Fibroblast of skin of left quadriceps (primary cell): ENCODE results near the gene MRPL48.
"Not testable (repeated sequence)": the region's sequence is repeated elsewhere in the genome, so short reads cannot be mapped to it uniquely, and the experiment has no call there.

Experiments
- DNase-seq, 2 experiments: peaks; one replicate each; pipeline ENCODE4 v3.0.0-alpha.2; 2013; ENCODE audit warnings: low read depth in 2 of 2

The MRPL48 gene

GRCh38 chr11:73838443-73839122, 50.9 kb downstream of the MRPL48 start:
- peak; percentile 4 to 8 for DNase-seq

DNA sequence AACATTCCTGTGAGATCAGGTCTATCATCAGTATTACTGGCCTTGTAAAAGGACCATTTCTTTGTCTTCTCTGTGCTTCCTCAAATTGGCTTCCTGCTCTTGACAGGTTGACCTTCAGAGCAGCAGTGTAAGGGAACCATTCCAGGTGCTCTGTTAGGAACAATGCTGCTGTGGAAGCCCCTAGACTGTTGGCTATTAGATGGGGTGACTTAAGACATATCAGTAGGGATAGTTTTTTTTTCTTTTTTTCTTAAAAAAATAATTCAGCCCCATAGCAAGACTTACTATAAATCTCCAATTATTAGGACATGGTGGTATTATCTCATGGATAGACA, 51.4 kb downstream of the MRPL48 start:
- no peak for DNase-seq

DNA sequence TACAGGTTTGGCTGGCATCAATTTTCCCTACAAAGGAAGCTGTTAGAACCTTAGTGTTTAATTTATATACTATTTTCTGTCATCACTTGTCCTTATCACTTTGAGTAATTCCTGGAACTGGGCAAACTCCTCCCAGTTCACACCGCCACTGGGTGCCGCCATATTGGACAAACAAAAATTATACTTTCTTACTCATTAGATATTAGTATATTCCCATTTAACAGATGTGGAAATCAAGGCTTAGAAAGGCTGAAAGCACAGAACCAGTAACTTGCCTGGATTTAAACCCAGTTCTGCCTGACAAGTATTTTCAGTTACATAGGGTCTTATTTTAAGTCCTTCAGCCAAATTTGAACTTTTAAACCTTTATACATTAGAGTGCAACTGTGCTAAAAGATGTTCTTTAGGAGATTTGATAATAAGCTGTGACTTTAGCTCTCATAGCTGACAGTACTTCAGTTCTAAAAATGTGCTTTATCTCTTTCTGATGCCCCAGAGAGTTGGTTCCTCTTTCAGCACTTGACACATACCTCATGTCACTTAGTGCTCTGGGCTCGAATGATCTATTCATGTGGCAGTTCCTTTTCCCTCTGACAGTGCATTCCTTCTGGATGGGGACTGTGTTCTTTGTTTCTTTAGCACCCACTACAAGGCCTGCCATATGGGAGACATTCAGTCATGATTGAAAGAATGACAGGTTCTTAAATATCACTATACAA, 63.5 kb downstream of the MRPL48 start:
- no peak for DNase-seq

GRCh38 chr11:73852049-73852448, 64.4 kb downstream of the MRPL48 start:
- DNase-seq = no peak

GRCh38 chr11:73854680-73855079, 67.0 kb downstream of the MRPL48 start:
- DNase-seq = no peak

DNA sequence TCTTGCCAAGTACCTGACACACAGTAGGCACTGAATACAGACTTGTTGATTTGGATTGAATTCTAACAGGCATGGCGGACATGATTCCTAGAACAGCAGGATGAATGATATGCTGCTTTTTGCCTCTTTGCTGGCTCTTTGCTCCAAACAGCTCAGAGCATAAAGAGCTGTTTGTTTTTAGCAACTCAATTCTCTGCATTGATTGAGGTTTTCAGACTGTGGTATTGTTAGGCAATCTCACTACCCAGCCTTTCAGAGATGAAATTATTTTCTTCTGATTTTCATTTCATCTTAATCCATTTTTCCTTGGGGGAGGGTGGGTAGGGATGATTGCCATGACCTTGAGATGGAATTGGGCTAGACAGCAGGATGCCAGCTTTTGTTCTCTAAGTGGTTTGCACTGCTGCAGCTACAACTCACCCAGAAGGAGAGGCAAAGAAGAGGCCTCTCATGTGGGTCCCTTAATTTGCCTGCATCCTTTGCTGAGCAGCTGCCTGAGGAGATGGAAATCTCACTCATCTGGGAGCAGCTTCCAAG, 68.4 kb downstream of the MRPL48 start:
- no peak for DNase-seq

- no peak for DNase-seq
Observed at GRCh38 chr11:73859671-73860070, 72.0 kb downstream of the MRPL48 start.

GRCh38 chr11:73860202-73860601, 72.5 kb downstream of the MRPL48 start:
- no peak for DNase-seq

- no peak for DNase-seq
Observed at GRCh38 chr11:73862986-73863385, 75.3 kb downstream of the MRPL48 start.

GRCh38 chr11:73866095-73866579, 78.5 kb downstream of the MRPL48 start:
- DNase-seq = peak in 1 of 2 experiments; percentile 29

- peak; percentile 45 to 55 for DNase-seq
Observed at GRCh38 chr11:73866586-73866996, 78.9 kb downstream of the MRPL48 start.

GRCh38 chr11:73869332-73869949, 81.8 kb downstream of the MRPL48 start:
- DNase-seq = no peak

- DNase-seq = no peak
Observed at GRCh38 chr11:73870261-73870660, 82.6 kb downstream of the MRPL48 start.

DNA sequence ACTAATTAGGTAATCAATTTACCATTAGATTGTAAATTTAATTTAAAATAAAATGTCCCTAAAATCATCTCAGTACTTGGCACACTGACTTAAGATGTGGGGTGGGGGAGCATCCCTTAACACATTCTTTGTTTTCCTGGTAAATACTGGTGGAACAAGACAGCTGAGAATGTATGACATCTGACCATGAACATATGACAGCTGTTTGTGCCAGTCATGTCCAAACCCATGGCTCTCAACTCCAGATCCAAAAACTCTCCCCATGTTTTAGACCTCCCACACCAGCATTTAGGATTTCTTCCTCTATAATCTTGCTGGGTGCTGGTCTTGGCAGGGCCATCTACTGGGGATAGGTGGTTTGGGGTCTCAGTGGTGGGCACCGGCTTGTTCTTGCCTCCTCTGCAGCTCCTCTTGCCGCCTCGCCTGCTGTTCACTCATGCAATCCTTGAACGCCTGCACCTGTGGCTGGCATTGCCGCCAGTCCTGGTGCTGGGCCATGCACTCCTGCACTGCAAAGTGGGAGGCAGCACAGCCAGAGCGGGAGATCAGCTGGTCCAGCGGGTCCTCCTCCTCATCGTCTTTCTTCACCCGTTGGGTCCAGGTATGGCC, 85.2 kb downstream of the MRPL48 start:
- DNase-seq = no peak

- no peak for DNase-seq
Observed at GRCh38 chr11:73875380-73875779, 87.7 kb downstream of the MRPL48 start.

GRCh38 chr11:73875840-73876239, 88.2 kb downstream of the MRPL48 start:
- DNase-seq = no peak

DNA sequence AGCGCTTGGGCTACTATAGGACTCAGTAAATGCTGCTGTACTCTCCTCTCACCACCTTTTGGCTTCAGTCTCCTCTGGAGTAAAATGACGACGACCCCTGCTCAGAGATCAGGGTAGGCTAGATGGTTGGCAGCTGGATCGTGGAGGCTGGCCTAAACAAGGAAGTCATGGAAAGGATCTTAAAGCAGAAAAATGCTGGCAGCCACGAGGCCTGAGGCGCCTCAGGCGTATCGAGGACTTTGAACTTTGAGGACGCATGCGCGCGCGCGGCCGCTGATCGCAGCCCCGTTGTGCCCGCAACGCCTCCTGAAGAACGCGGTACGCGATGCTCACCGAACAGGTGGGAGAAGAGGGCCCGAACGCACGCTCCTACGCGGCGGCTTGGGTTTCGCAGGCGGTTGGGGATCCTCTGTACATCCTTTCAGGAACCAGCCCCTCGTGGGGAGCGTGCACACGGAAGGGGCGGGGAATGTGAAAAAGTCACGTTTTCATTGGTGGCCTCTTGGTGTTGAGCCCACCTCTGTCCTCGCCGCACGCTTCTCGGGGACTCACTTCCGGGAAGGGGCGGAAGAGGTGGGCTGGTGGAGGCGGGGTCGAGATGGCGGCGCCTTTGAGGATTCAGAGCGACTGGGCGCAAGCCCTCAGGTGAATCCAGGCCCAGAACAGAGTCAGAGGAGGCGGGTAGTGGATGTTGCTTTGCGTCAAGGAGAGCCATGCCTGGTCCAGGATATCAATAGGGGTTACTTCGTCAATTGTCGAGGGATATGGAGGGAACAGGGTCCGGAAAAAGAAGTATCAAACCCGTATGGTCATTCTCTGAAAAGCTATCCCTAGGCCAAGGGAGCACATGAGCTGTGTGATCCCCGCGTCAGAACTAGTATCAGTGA, 89.0 kb downstream of the MRPL48 start, which contains the start of the genes COA4 and PAAF1:
Gene COA4, minus strand, starts transcription at position 423 of the 887 bp plus-strand sequence. CDS start 3,468 bp downstream, outside the sequence.
Gene PAAF1, plus strand, starts transcription at position 576 of the 887 bp plus-strand sequence. Its CDS starts 23 bp downstream, at position 599.
- DNase-seq = peak; percentile 90 to 91

DNA sequence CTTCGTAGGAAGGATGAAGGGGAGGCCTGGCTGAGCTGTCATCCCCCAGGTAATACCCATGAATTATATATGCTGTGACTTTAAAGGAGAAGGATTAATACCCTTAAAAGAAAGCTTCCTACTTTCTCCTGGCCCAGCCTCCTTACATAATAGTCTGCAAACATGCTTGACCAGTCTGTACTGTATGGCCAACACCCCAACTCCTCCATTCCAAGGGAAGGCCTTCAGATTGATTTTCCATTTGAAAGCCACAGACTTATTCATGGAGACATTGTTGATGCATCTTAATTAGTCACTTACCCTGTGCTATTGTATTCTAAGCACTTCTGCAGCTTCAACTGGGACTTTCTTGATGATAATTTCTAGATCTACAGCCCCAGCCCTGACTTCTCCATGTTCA, 91.1 kb downstream of the MRPL48 start:
- no peak for DNase-seq

DNA sequence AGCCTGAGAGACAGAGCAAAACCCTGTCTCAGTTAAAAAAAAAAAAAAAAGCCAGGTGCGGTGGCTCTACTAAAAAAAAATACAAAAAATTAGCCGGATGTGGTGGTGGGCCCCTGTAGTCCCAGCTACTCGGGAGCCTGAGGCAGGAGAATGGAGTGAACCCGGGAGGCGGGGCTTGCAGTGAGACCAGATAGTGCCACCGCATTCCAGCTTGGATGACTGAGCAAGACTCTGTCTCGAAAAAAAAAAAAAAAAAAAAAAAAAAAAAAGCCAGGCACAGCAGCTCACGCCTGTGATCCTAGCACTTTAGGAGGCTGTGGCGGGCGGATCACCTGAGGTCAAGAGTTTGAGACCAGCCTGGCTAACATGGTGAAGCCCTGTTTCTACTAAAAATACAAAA, 92.8 kb downstream of the MRPL48 start:
- DNase-seq = not testable (repeated sequence)

- no peak for DNase-seq
Observed at GRCh38 chr11:73883856-73884255, 96.2 kb downstream of the MRPL48 start.

DNA sequence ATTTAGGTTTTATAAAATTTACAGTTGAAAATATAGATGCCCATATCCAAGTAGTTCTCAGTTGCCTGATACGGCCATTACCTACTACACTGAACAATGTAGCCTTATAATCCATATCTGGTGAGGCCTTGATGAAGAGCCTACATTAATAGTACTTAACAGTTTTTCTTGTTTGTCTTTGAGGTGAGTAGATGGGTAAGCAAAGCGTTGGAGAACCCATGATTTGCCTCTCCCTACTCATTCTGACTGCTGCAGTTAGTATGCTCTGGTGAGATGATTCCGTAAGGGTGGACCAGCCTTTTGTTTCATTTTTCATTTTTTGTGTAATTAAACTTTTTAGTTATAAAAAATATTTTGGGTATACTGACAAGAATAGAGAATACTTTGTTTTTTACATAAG, 100.6 kb downstream of the MRPL48 start:
- no peak for DNase-seq
